ENCODE measurements around the gene CARD16. TPM values are rescaled to one million over a fixed set of nuclear protein-coding genes. Genes with fewer than 3 reads are reported as not detected.
A peak's percentile ranks its signal among the peaks of the same experiment; 100 is the strongest.

The CARD16 gene
- total RNA-seq, 1 donor: 5.9 TPM

GRCh38 chr11:104999721-105000120, 45.4 kb downstream of the CARD16 start:
- DNase-seq (ENCODE audit: low read depth in 2 of 3, low spot score in 2 of 3): no peak

GRCh38 chr11:104997288-104997687, 47.8 kb downstream of the CARD16 start:
- peak in 1 of 3 donors; percentile 2 for DNase-seq (ENCODE audit: low read depth in 2 of 3, low spot score in 2 of 3)

GRCh38 chr11:104995001-104995408, 50.1 kb downstream of the CARD16 start:
- no peak for DNase-seq (ENCODE audit: low read depth in 2 of 3, low spot score in 2 of 3)

GRCh38 chr11:104992781-104993180, 52.4 kb downstream of the CARD16 start:
- no peak for DNase-seq (ENCODE audit: low read depth in 2 of 3, low spot score in 2 of 3)

- DNase-seq (ENCODE audit: low read depth in 2 of 3, low spot score in 2 of 3): no peak
Observed at GRCh38 chr11:104991994-104992393, 53.1 kb downstream of the CARD16 start.

Other genes with a start within 250 kb of the CARD16 start
- not detected for gene CASP12, start 146.9 kb downstream of the CARD16 start, total RNA-seq
- gene CASP4, start 76.8 kb downstream of the CARD16 start, total RNA-seq: 128 TPM
- 0.27 TPM for gene CASP5, start 22.2 kb downstream of the CARD16 start, total RNA-seq
- 13.5 TPM for gene CASP1, start 10.2 kb downstream of the CARD16 start, total RNA-seq
- not detected for gene CARD18, start 94.4 kb upstream of the CARD16 start, total RNA-seq

Measured in hematopoietic multipotent progenitor cell (in vitro differentiated cells).